ENCODE data around the gene TNS1. TPM values are rescaled to one million over a fixed set of nuclear protein-coding genes. Genes with fewer than 3 reads are reported as not detected.

Gene TNS1
- total RNA-seq, 2 experiments from 2014 or later, result 11.0 to 13.5 TPM

GRCh38 chr2:217804791-217805667 is 197.8 kb downstream of the TNS1 start:
- peak overlapping the region; percentile 64 for H3K27ac Mint-ChIP-seq
- peaks cover 2% of the 10 kb centered on the region for H3K36me3 Mint-ChIP-seq (ENCODE audit: low read depth)
- H3K4me1 Mint-ChIP-seq, result no peaks in the 10 kb centered on the region
- ChIA-PET CTCF (interaction anchor here (0.8 to 2.6 kb wide), 2 partner anchors 14 to 134 kb away, joined by 3 to 13 read pairs; no protein-coding TSS in a partner anchor), POLR2A (no interaction called here)
- H3K4me3 Mint-ChIP-seq, result no peak overlapping the region
- no peaks in the 10 kb centered on the region for H3K27me3 Mint-ChIP-seq
- DNase-seq, result no peak
- H3K9me3 Mint-ChIP-seq, result peaks cover 4% of the 10 kb centered on the region

GRCh38 chr2:217804338-217804737 is 198.5 kb downstream of the TNS1 start:
- CTCF ChIA-PET, result interaction anchor here (0.8 to 2.6 kb wide), 2 partner anchors 13 to 135 kb away, joined by 3 to 13 read pairs; no protein-coding TSS in a partner anchor

DNA sequence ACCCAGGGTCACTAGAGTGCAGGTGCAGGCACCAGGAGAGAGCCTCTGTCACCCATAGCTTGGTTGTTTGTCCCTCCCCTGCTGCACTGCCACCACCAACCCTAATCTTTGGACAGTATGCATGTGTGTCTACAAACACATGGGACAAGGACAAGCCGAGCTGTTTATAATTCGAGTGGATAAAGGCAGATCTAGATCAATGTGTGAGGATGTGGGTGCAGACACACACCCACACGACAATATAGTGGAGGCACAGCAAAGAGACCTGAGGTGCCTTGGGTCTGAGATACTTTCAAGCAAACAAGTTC is 199.2 kb downstream of the TNS1 start:
- ChIA-PET POLR2A (no interaction called here), CTCF (interaction anchor here (2.6 kb wide), 1 partner anchor 12 kb away, joined by 13 read pairs; no protein-coding TSS in a partner anchor)
- H3K27me3 Mint-ChIP-seq, result no peaks in the 10 kb centered on the region
- H3K27ac Mint-ChIP-seq, result no peak overlapping the region
- H3K36me3 Mint-ChIP-seq (ENCODE audit: low read depth), result no peaks in the 10 kb centered on the region
- peaks cover 3% of the 10 kb centered on the region for H3K4me1 Mint-ChIP-seq
- peaks cover 4% of the 10 kb centered on the region for H3K9me3 Mint-ChIP-seq
- H3K4me3 Mint-ChIP-seq, result no peak overlapping the region
- DNase-seq, result no peak

More at GRCh38 chr2:217804338-217804737, 198.5 kb downstream of the TNS1 start:
- H3K36me3 Mint-ChIP-seq (ENCODE audit: low read depth), result no peaks in the 10 kb centered on the region
- POLR2A ChIA-PET, result no interaction called here
- no peak overlapping the region for H3K27ac Mint-ChIP-seq
- no peak overlapping the region for H3K4me3 Mint-ChIP-seq
- H3K27me3 Mint-ChIP-seq, result no peaks in the 10 kb centered on the region
- H3K9me3 Mint-ChIP-seq, result peaks cover 4% of the 10 kb centered on the region
- H3K4me1 Mint-ChIP-seq, result no peaks in the 10 kb centered on the region
- no peak for DNase-seq

GRCh38 chr2:217802876-217803652 is 199.7 kb downstream of the TNS1 start:
- Mint-ChIP-seq H3K27me3 (no peaks in the 10 kb centered on the region), H3K4me3 (no peak overlapping the region), H3K4me1 (peaks cover 3% of the 10 kb centered on the region), H3K27ac (no peak overlapping the region), H3K9me3 (peaks cover 4% of the 10 kb centered on the region), H3K36me3 (ENCODE audit: low read depth) (no peaks in the 10 kb centered on the region)
- POLR2A ChIA-PET, result no interaction called here
- no peak for DNase-seq
- CTCF ChIA-PET, result interaction anchor here (0.5 to 2.6 kb wide), 2 partner anchors 12 to 559 kb away, joined by 3 to 13 read pairs; no protein-coding TSS in a partner anchor

DNA sequence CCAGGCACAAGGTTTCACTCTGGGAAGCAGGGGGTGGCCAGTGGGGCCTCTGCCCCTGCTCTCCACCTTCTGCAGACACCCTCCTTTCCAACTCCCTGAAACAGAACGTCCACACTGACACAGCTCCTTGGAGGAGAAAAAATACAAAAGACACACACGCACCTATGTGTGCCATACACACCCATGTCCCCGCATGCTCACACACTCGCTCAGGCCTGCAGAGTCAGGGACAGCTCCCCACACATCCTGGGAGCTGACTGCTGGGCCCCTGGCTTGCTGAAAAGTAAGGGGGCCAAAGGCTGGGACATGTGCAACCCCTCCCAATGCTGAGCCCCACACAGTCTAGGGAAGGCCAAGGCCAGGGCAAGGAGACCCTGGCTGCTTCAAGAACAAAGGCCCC is 200.5 kb downstream of the TNS1 start:
- Mint-ChIP-seq H3K4me1 (peaks cover 4% of the 10 kb centered on the region), H3K27me3 (no peaks in the 10 kb centered on the region), H3K36me3 (ENCODE audit: low read depth) (no peaks in the 10 kb centered on the region), H3K4me3 (no peak overlapping the region), H3K9me3 (peaks cover 4% of the 10 kb centered on the region), H3K27ac (no peak overlapping the region)
- POLR2A ChIA-PET, result no interaction called here
- CTCF ChIA-PET, result interaction anchor here (0.5 kb wide), 1 partner anchor 560 kb away, joined by 3 read pairs; no protein-coding TSS in a partner anchor
- no peak for DNase-seq

DNA sequence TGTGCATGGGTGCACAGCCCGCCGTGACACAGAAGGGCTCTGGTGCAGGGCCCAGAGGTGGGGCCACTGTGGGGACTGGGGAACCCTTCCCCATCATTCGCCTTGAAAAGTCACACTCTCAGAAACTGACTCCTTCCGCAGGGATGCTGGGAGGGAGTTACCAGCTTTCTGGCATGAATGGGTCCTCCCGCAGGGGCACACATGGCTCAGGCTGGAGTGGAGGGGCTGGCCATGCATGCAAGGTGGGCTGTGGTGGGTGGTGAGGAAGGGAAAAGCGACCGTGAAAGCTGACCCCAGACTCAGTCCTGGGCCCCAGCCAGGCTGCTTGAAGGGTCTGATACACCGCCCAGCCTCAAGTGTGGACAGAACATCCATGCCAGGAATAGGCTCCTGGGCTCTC is 201.1 kb downstream of the TNS1 start:
- POLR2A ChIA-PET, result no interaction called here
- Mint-ChIP-seq H3K36me3 (ENCODE audit: low read depth) (no peaks in the 10 kb centered on the region), H3K9me3 (peaks cover 4% of the 10 kb centered on the region), H3K27ac (no peak overlapping the region), H3K4me1 (peaks cover 7% of the 10 kb centered on the region), H3K4me3 (no peak overlapping the region), H3K27me3 (no peaks in the 10 kb centered on the region)
- DNase-seq, result no peak
- CTCF ChIA-PET, result no interaction called here

DNA sequence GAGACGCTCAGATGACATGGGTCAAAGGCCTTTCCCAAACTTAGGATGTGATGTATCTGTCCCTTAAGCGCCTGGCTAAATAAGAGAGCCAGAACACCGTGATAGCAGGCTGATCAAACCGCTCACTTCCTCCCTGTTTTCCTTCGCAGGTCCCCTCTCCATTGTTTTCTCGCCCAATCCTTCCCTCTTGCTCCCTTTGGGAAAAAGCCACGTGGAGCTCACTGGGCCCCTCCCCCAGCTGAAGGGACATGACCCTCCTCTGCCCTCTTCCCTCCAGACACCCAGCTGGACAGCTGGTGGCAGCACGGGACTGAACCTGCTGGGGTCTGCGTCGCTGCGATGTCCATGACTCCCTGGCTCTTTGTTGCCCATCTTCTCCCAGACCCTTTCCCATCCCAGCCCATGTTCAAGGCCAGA is 201.7 kb downstream of the TNS1 start:
- CTCF ChIA-PET, result no interaction called here
- H3K36me3 Mint-ChIP-seq (ENCODE audit: low read depth), result no peaks in the 10 kb centered on the region
- peaks cover 7% of the 10 kb centered on the region for H3K4me1 Mint-ChIP-seq
- H3K4me3 Mint-ChIP-seq, result no peak overlapping the region
- peaks cover 4% of the 10 kb centered on the region for H3K9me3 Mint-ChIP-seq
- H3K27me3 Mint-ChIP-seq, result no peaks in the 10 kb centered on the region
- POLR2A ChIA-PET, result no interaction called here
- no peak for DNase-seq
- H3K27ac Mint-ChIP-seq, result no peak overlapping the region

DNA sequence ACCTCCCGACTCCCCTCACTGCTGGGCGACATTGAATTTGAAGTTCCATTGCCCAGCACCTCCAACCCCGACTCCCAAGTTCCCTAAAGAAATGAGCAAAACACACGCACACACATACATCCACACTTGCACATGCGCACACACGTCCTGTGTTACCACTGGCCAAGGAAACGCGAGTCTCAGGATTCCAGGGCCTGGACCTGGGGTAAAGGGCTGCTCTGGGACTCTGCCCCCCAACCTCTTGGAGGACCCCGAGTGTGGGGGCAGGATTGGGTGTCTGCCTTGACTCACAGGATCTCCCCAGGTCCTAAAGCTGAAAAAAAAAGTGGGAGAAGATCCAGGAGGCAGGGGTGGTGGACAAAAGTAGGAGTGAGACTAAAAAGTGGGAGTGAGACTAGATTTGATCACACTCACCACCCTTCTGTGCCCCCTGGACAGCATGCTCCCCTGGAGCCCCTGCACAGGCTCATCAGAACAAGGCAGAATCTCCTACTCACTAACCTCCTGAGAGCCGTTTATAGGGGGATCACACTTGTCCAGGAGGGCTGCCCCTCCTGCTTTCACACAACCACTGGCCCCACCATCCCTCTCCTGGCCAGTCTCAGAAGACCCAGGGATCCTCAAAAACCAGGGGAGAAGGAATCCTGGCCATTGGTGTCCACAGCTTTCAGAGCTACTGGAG is 202.2 kb downstream of the TNS1 start:
- DNase-seq, result no peak
- CTCF ChIA-PET, result no interaction called here
- POLR2A ChIA-PET, result no interaction called here
- Mint-ChIP-seq H3K27ac (peak overlapping the region; percentile 51), H3K36me3 (ENCODE audit: low read depth) (no peaks in the 10 kb centered on the region), H3K27me3 (no peaks in the 10 kb centered on the region), H3K4me3 (no peak overlapping the region), H3K4me1 (peaks cover 7% of the 10 kb centered on the region), H3K9me3 (peaks cover 2% of the 10 kb centered on the region)

DNA sequence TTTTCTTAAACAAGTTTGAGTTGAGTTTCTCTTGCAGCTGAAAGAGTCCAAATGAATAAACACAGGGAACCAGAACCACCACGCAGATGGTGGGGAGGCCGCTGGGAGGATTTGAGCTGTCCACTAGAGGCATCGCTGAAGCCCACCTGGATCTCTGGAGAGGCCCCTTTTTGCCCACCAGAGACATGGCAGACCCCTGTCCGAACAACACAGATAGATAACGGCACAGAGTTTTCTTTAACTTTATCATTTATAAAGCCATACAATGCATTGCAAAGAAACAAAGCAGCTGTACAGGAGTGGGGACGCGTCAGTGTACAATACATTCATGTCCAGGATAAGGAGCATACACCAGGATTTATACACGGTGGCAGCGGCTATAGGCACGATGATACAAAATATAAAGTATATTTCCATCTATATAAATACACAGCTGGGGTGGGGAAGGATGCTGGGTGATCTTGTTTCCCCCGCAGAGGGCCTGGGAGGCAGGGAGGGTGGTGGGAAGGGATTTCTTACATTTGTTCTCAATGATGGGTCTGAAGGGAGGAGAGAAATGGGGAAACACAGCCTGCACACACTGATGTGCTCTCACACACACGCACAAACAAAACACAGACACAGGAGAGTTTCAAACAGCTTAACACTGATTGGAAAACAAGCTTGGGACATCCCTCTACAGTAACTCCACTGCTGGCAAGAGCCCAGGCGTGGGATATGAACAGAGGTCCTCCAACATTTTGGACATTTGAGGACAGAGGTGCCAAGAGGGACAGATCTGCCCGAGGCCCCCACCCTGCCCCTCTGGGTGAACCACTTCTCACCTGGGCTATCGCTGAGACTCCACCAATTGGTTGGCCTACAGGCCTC is 203.0 kb downstream of the TNS1 start:
- CTCF ChIA-PET, result interaction anchor here (1.9 kb wide), 1 partner anchor 11 kb away, joined by 6 read pairs; no protein-coding TSS in a partner anchor
- Mint-ChIP-seq H3K4me3 (no peak overlapping the region), H3K27me3 (no peaks in the 10 kb centered on the region), H3K9me3 (no peaks in the 10 kb centered on the region), H3K27ac (no peak overlapping the region), H3K4me1 (peaks cover 7% of the 10 kb centered on the region), H3K36me3 (ENCODE audit: low read depth) (no peaks in the 10 kb centered on the region)
- POLR2A ChIA-PET, result no interaction called here
- no peak for DNase-seq

GRCh38 chr2:217798743-217799562 is 203.8 kb downstream of the TNS1 start:
- ChIA-PET POLR2A (no interaction called here), CTCF (interaction anchor here (0.6 to 1.9 kb wide), 3 partner anchors 10 to 165 kb away, joined by 3 to 6 read pairs (median 3); no protein-coding TSS in a partner anchor)
- no peaks in the 10 kb centered on the region for H3K27me3 Mint-ChIP-seq
- H3K4me3 Mint-ChIP-seq, result no peak overlapping the region
- no peaks in the 10 kb centered on the region for H3K36me3 Mint-ChIP-seq (ENCODE audit: low read depth)
- DNase-seq, result no peak
- H3K4me1 Mint-ChIP-seq, result peaks cover 7% of the 10 kb centered on the region
- no peaks in the 10 kb centered on the region for H3K9me3 Mint-ChIP-seq
- no peak overlapping the region for H3K27ac Mint-ChIP-seq

DNA sequence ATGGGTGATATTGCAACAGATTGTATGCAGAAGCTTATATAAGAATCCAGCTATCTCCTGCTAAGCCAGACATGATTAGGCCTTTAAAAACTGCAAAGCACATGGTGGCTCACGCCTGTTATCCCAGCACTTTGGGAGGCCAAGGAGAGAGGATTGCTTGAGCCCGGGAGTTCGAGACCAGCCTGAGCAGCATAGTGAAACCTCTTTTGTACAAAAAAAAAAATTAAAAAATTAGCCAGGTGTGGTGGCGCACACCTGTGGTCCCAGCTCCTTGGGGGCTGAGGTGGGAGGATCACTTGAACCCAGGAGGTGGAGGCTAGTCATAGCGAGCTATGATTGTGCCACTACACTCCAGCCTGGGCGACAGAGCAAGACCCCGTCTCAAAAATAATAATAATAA is 204.6 kb downstream of the TNS1 start:
- H3K27me3 Mint-ChIP-seq, result no peaks in the 10 kb centered on the region
- no peak overlapping the region for H3K4me3 Mint-ChIP-seq
- H3K9me3 Mint-ChIP-seq, result no peaks in the 10 kb centered on the region
- CTCF ChIA-PET, result interaction anchor here (0.6 to 2.9 kb wide), 3 partner anchors 9 to 68 kb away, joined by 3 to 10 read pairs (median 6); no protein-coding TSS in a partner anchor
- H3K27ac Mint-ChIP-seq, result no peak overlapping the region
- DNase-seq, result no peak
- POLR2A ChIA-PET, result no interaction called here
- H3K4me1 Mint-ChIP-seq, result peaks cover 7% of the 10 kb centered on the region
- H3K36me3 Mint-ChIP-seq (ENCODE audit: low read depth), result no peaks in the 10 kb centered on the region
